Tracheal epithelial cell (primary cell): ENCODE measurements around the gene CASD1. TPM values are rescaled to one million over a fixed set of nuclear protein-coding genes. Genes with fewer than 3 reads are reported as not detected.

Experiments used
- total RNA-seq: library from RNA; depleted of rRNA; stranded (reverse); fragments of >200 nt; gene quantifications from 2 replicates; pipeline ENCODE4 v1.2.1, GENCODE V29; 2014

CASD1 gene
- total RNA-seq: 8.9 and 9.6 TPM in 2 replicates

DNA sequence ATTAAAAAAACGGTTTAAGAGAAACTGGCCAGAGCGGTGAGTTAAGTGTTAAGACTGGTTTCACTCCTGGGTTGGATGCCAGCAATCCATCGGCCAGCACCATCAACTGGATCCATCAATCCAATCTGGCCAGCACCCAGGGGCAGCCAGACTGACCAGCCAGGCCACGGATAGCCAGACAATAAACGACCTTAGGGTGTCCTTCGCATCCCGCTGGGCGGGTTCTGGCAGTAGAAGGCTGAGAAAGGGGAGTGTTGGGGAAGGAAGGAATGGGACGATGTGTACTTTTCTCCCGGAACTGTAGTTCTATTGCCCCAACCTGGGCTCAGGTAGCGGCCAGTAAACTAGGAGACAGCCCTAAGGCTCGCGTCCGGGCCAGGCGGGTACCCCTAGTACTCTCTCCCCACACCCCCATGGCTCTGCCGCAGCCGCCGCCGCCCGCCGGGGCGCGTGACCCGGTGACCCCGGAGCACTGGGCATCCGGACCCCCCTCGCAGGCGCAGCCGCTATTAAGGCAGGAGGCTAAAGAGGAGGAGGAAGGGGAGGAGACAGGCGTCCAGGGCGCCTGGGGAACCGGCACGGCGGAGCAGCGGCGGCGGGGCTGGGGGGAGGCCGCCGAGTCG, at the start of gene CASD1:
Gene CASD1, plus strand, starts transcription at position 546 of the 623 bp plus-strand sequence. CDS start 276 bp downstream, outside the sequence.

Other genes with a start within 250 kb of the CASD1 start
- 0.85 and 3.1 TPM in 2 replicates for gene COL1A2, start 114.9 kb upstream of the CASD1 start, total RNA-seq
- gene SGCE, start 146.3 kb downstream of the CASD1 start, total RNA-seq: 21.3 and 29.2 TPM in 2 replicates